Hair follicle dermal papilla cell (primary cell): ENCODE measurements around the gene MYOT. TPM values are rescaled to one million over a fixed set of nuclear protein-coding genes. Genes with fewer than 3 reads are reported as not detected.

Source experiments
- total RNA-seq: library from RNA; depleted of rRNA; stranded (reverse); fragments of >200 nt; gene quantifications from 2 replicates; pipeline ENCODE4 v1.2.3, GENCODE V29; 2012

MYOT gene, protein sequence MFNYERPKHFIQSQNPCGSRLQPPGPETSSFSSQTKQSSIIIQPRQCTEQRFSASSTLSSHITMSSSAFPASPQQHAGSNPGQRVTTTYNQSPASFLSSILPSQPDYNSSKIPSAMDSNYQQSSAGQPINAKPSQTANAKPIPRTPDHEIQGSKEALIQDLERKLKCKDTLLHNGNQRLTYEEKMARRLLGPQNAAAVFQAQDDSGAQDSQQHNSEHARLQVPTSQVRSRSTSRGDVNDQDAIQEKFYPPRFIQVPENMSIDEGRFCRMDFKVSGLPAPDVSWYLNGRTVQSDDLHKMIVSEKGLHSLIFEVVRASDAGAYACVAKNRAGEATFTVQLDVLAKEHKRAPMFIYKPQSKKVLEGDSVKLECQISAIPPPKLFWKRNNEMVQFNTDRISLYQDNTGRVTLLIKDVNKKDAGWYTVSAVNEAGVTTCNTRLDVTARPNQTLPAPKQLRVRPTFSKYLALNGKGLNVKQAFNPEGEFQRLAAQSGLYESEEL
- total RNA-seq: not detected in 2 replicates

DNA sequence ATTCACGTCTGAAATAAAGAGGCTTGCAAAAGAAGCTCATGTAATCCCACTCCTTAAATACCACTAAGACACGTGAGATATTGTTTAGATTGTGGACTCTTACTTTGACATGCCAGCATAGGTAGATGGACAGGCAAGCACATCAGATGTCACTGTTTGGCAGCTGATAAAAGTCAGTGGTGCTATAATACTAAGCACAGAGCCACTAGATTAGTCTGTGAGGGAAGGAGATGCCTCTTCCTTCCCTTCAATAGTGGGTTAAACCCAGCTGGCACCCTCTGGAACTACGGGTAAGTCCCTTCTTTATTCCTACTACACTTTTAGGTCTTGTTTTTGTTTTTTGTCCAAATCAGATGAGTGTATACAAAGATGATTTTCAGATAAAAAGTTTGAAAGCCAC lies at the start of gene MYOT:
TSS of gene MYOT (plus strand) at position 197 of the 400 bp plus-strand sequence. CDS start 2,792 bp downstream, outside the sequence.

DNA sequence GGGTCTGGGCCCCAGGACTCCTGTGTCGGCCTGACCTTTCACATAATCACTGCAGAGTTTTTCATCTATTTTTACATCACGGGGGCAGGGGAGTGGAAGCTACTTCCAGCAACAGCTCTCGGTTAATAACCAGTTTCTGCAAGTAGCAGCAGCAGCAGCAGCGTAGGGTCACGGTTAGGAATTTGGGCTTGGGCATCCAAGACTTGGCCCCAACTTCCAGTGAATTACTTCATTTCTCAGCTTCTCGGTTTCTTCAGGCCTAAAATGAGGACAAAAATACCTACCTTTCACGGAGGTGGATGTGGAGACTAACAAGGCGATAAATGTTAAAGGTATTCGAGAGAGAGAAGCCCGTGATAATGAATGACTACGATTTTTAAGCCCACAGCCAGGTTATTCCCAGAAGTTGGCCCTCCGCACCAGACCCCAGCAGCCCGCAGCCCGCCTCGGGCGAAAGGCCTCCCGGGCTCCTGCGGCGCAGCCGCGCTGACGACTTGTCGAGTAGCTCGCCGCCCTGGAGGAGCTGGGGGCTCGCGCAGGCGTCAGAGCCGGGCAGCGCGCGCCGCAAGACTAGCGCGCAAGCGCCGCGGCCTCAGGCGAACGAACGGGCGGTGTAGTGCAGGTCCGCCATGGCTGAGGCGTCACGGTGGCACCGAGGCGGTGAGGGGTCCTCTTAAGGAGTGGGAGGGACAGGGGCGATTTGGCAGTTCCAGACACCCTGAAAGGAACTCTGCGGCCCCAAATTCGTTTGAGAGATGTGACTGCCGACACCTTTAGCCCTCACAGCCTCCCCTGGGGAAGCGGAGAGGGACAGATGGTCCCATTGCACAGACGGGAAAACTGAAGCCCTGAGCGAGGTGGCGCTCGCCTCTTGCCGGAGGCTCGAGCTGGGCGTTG lies 21.5 kb downstream of the MYOT start, which contains the start of gene PKD2L2:
TSS of gene PKD2L2 (plus strand) at position 595 of the 897 bp plus-strand sequence. CDS start at position 630, 35 bp downstream.

Other genes starting within 250 kb of the MYOT start
- gene KLHL3, start 131.8 kb upstream of the MYOT start, total RNA-seq: 0.65 and 0.73 TPM in 2 replicates
- 13.5 and 16.9 TPM in 2 replicates for gene HNRNPA0, start 113.5 kb upstream of the MYOT start, total RNA-seq
- not detected in 2 replicates for gene PKD2L2, start 21.6 kb downstream of the MYOT start, total RNA-seq
- gene FAM13B, start 165.2 kb downstream of the MYOT start, total RNA-seq: 36.2 and 40.7 TPM in 2 replicates
- not detected in 2 replicates for gene WNT8A, start 216.2 kb downstream of the MYOT start, total RNA-seq